Suppressor macrophage treated with lipopolysaccharide for 1 hour (primary cell): ENCODE results near the gene PEAR1.

ENCODE experiments used
- DNase-seq, 3 donors: peaks; one replicate each; pipeline ENCODE4 v3.0.0-alpha.2; 2020 to 2022

PEAR1 gene

GRCh38 chr1:156893048-156893953 lies at the start of gene PEAR1:
PEAR1 (plus strand) TSS chr1:156893718; CDS start chr1:156903927, 10,209 bp downstream.
- no peak for DNase-seq

GRCh38 chr1:156844102-156844501 lies 49.4 kb upstream of the PEAR1 start:
- no peak for DNase-seq

GRCh38 chr1:156844638-156845037 lies 48.9 kb upstream of the PEAR1 start:
- DNase-seq = no peak

GRCh38 chr1:156845055-156845952 lies 48.2 kb upstream of the PEAR1 start:
- peak in 1 of 3 donors; percentile 36 for DNase-seq

- no peak for DNase-seq
These were observed 47.5 kb upstream of the PEAR1 start for GRCh38 chr1:156845953-156846545.

- no peak for DNase-seq
These were observed 46.9 kb upstream of the PEAR1 start for GRCh38 chr1:156846643-156847042.

- no peak for DNase-seq
These were observed 45.7 kb upstream of the PEAR1 start for GRCh38 chr1:156847591-156848460.

- no peak for DNase-seq
These were observed 44.9 kb upstream of the PEAR1 start for GRCh38 chr1:156848461-156849150.

GRCh38 chr1:156849151-156849496 lies 44.4 kb upstream of the PEAR1 start:
- no peak for DNase-seq

GRCh38 chr1:156851779-156852417 lies 41.6 kb upstream of the PEAR1 start:
- no peak for DNase-seq

- no peak for DNase-seq
These were observed 41.1 kb upstream of the PEAR1 start for GRCh38 chr1:156852418-156852874.

GRCh38 chr1:156853761-156854160 lies 39.8 kb upstream of the PEAR1 start:
- no peak for DNase-seq

GRCh38 chr1:156854634-156855033 lies 38.9 kb upstream of the PEAR1 start:
- no peak for DNase-seq

GRCh38 chr1:156856282-156856785 lies 37.2 kb upstream of the PEAR1 start:
- DNase-seq = no peak

GRCh38 chr1:156857532-156857931 lies 36.0 kb upstream of the PEAR1 start:
- DNase-seq = no peak

- DNase-seq = no peak
These were observed 35.0 kb upstream of the PEAR1 start for GRCh38 chr1:156858555-156858956.

GRCh38 chr1:156858959-156859522 lies 34.5 kb upstream of the PEAR1 start, which contains the start of gene INSRR:
INSRR (minus strand) TSS chr1:156859117; CDS start chr1:156858621, 496 bp downstream.
- peak in 1 of 3 donors; percentile 35 for DNase-seq

- DNase-seq = no peak
These were observed 33.9 kb upstream of the PEAR1 start for GRCh38 chr1:156859523-156860112.

GRCh38 chr1:156860113-156860627 lies 33.3 kb upstream of the PEAR1 start:
- DNase-seq = peak; percentile 45 to 83 (median 70)
